ENCODE measurements around the gene JUP. TPM values are rescaled to one million over a fixed set of nuclear protein-coding genes. Genes with fewer than 3 reads are reported as not detected.
A peak's percentile ranks its signal among the peaks of the same experiment; 100 is the strongest.

JUP gene
- total and polyA plus RNA-seq, 2 of the 13 experiments (the other 11 are each of a cell fraction or from before 2014, with no cell fraction given): 12.1 to 20.6 TPM

- no peak; the same call in 1 of the 2 replicates for TF ChIP-seq KDM5B (CRISPR knock-in tag; IDR thresholded peaks at IDR 0.05; ENCODE audit: borderline replicate concordance)
- TF ChIP-seq SKIL (CRISPR knock-in tag; IDR thresholded peaks at IDR 0.05; ENCODE audit: borderline replicate concordance): peak; percentile 25; the same call in 1 of the 2 replicates
- TF ChIP-seq, protein P1, sequence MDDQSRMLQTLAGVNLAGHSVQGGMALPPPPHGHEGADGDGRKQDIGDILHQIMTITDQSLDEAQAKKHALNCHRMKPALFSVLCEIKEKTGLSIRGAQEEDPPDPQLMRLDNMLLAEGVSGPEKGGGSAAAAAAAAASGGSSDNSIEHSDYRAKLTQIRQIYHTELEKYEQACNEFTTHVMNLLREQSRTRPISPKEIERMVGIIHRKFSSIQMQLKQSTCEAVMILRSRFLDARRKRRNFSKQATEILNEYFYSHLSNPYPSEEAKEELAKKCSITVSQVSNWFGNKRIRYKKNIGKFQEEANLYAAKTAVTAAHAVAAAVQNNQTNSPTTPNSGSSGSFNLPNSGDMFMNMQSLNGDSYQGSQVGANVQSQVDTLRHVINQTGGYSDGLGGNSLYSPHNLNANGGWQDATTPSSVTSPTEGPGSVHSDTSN (CRISPR knock-in tag; IDR thresholded peaks at IDR 0.05; ENCODE audit: borderline replicate concordance): no peak
- TF ChIP-seq ZKSCAN5 (CRISPR knock-in tag; IDR thresholded peaks at IDR 0.05): 0 out of 2 replicates have a peak, but pooled peaks have one; percentile 30
- 0 out of 2 replicates have a peak, but pooled peaks have one; percentile 12 for TF ChIP-seq ZNF747 (CRISPR knock-in tag; IDR thresholded peaks at IDR 0.05; ENCODE audit: borderline replicate concordance)
- TF ChIP-seq HNRNPK (IDR thresholded peaks at IDR 0.05; ENCODE audit: low read depth, low read length, poor library complexity, severe bottlenecking): no peak
- no peak for TF ChIP-seq RORA (CRISPR knock-in tag; IDR thresholded peaks at IDR 0.05)
- TF ChIP-seq NFATC3 (CRISPR knock-in tag; IDR thresholded peaks at IDR 0.05): no peak
- peak; percentile 89 for TF ChIP-seq ERF (CRISPR knock-in tag; IDR thresholded peaks at IDR 0.05)
- TF ChIP-seq CBX5 (CRISPR knock-in tag; IDR thresholded peaks at IDR 0.05; ENCODE audit: borderline replicate concordance): no peak
- no peak for TF ChIP-seq CBX2 (IDR thresholded peaks at IDR 0.05; ENCODE audit: low read depth, low read length)
- 0 out of 2 replicates have a peak, but pooled peaks have one; percentile 26 for TF ChIP-seq CBX2 (CRISPR knock-in tag; IDR thresholded peaks at IDR 0.05; ENCODE audit: low read depth)
- TF ChIP-seq, protein P2, sequence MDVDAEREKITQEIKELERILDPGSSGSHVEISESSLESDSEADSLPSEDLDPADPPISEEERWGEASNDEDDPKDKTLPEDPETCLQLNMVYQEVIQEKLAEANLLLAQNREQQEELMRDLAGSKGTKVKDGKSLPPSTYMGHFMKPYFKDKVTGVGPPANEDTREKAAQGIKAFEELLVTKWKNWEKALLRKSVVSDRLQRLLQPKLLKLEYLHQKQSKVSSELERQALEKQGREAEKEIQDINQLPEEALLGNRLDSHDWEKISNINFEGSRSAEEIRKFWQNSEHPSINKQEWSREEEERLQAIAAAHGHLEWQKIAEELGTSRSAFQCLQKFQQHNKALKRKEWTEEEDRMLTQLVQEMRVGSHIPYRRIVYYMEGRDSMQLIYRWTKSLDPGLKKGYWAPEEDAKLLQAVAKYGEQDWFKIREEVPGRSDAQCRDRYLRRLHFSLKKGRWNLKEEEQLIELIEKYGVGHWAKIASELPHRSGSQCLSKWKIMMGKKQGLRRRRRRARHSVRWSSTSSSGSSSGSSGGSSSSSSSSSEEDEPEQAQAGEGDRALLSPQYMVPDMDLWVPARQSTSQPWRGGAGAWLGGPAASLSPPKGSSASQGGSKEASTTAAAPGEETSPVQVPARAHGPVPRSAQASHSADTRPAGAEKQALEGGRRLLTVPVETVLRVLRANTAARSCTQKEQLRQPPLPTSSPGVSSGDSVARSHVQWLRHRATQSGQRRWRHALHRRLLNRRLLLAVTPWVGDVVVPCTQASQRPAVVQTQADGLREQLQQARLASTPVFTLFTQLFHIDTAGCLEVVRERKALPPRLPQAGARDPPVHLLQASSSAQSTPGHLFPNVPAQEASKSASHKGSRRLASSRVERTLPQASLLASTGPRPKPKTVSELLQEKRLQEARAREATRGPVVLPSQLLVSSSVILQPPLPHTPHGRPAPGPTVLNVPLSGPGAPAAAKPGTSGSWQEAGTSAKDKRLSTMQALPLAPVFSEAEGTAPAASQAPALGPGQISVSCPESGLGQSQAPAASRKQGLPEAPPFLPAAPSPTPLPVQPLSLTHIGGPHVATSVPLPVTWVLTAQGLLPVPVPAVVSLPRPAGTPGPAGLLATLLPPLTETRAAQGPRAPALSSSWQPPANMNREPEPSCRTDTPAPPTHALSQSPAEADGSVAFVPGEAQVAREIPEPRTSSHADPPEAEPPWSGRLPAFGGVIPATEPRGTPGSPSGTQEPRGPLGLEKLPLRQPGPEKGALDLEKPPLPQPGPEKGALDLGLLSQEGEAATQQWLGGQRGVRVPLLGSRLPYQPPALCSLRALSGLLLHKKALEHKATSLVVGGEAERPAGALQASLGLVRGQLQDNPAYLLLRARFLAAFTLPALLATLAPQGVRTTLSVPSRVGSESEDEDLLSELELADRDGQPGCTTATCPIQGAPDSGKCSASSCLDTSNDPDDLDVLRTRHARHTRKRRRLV (CRISPR knock-in tag; IDR thresholded peaks at IDR 0.05): peak; percentile 76; the same call in 1 of the 2 replicates
- TF ChIP-seq MIER2 (CRISPR knock-in tag; IDR thresholded peaks at IDR 0.05): no peak
- TF ChIP-seq, protein P3, sequence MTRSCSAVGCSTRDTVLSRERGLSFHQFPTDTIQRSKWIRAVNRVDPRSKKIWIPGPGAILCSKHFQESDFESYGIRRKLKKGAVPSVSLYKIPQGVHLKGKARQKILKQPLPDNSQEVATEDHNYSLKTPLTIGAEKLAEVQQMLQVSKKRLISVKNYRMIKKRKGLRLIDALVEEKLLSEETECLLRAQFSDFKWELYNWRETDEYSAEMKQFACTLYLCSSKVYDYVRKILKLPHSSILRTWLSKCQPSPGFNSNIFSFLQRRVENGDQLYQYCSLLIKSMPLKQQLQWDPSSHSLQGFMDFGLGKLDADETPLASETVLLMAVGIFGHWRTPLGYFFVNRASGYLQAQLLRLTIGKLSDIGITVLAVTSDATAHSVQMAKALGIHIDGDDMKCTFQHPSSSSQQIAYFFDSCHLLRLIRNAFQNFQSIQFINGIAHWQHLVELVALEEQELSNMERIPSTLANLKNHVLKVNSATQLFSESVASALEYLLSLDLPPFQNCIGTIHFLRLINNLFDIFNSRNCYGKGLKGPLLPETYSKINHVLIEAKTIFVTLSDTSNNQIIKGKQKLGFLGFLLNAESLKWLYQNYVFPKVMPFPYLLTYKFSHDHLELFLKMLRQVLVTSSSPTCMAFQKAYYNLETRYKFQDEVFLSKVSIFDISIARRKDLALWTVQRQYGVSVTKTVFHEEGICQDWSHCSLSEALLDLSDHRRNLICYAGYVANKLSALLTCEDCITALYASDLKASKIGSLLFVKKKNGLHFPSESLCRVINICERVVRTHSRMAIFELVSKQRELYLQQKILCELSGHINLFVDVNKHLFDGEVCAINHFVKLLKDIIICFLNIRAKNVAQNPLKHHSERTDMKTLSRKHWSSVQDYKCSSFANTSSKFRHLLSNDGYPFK (CRISPR knock-in tag; IDR thresholded peaks at IDR 0.05; ENCODE audit: borderline replicate concordance): 0 out of 2 replicates have a peak, but pooled peaks have one; percentile 40
Measured at GRCh38 chr17:41811549-41812380, 25.3 kb upstream of the JUP start, which contains the start of gene P3H4 (continued).
